ENCODE results near the gene SGK2.
"Not testable (repeated sequence)": the region's sequence is repeated elsewhere in the genome, so short reads cannot be mapped to it uniquely, and the experiment has no call there.

The SGK2 gene

GRCh38 chr20:43603124-43603523, 44.3 kb downstream of the SGK2 start:
- no peak for DNase-seq (ENCODE audit: low spot score)

- no peak for DNase-seq (ENCODE audit: low spot score)
Observed at GRCh38 chr20:43605715-43606114, 46.9 kb downstream of the SGK2 start.

GRCh38 chr20:43607278-43607677, 48.5 kb downstream of the SGK2 start:
- not testable (repeated sequence) for DNase-seq (ENCODE audit: low spot score)

- no peak for DNase-seq (ENCODE audit: low spot score)
Observed at GRCh38 chr20:43631598-43631997, 72.8 kb downstream of the SGK2 start.

All from Ammon's horn (tissue), 1 donor.